H1 (cell line): Measurements from ENCODE around the gene SCRN1. TPM values are rescaled to one million over a fixed set of nuclear protein-coding genes. Genes with fewer than 3 reads are reported as not detected.

Source experiments
- ASH2L ChIP-seq: fragments of 200-600, 300-600 bp; sonication (generic); IDR thresholded peaks from one replicate; pipeline ENCODE4 v1.7.1; 2017; ENCODE audit warnings: low read length
- EZH2 ChIP-seq: fragments of 200-600 bp; sonication (generic); IDR thresholded peaks from 2 replicates; pipeline ENCODE4 v1.7.1; 2012; ENCODE audit warnings: low read depth, mild to moderate bottlenecking, moderate library complexity, low read length, inconsistent platforms; ENCODE audit not compliant: severe bottlenecking
- TAF7 ChIP-seq: optimal IDR thresholded peaks from 2 replicates; pipeline ENCODE3; 2011; ENCODE audit warnings: low read depth, mild to moderate bottlenecking, inconsistent platforms, low read length, moderate library complexity, borderline replicate concordance
- polyA plus RNA-seq, 7 experiments: library from polyadenylated mRNA; depleted of rRNA in 3 of 7; stranded (reverse) in 5 of 7; unstranded in 2 of 7; fragments of >200 nt in 5 of 7; fragments of 200-250 nt in 2 of 7; gene quantifications; 1 replicate in 5 of 7; 2 replicates in 1 of 7; 4 replicates in 1 of 7; pipeline versions ENCODE4 v1.2.1 to v1.2.3, GENCODE V29; 2011 to 2013; ENCODE audit warnings: missing spikeins in 2 of 7, mixed read lengths in 2 of 7
- total RNA-seq: library from RNA; stranded (reverse); fragmentation: NEBNext Ultra II Directional; extraction: Animal tissue kit (Norgen Biotek cat#: 25700); gene quantifications from 2 replicates; pipeline ENCODE4 v1.2.1, GENCODE V29; 2021
- TF ChIP-seq, protein P1 (sequence below): IDR thresholded peaks from 2 replicates; pipeline ENCODE4 v1.6.1; 2012; ENCODE audit warnings: inconsistent platforms

The SCRN1 gene
- total and polyA plus RNA-seq, 2 of the 8 experiments (the other 6 are each of a cell fraction or from before 2014, with no cell fraction given): 36.0 to 75.8 TPM

DNA sequence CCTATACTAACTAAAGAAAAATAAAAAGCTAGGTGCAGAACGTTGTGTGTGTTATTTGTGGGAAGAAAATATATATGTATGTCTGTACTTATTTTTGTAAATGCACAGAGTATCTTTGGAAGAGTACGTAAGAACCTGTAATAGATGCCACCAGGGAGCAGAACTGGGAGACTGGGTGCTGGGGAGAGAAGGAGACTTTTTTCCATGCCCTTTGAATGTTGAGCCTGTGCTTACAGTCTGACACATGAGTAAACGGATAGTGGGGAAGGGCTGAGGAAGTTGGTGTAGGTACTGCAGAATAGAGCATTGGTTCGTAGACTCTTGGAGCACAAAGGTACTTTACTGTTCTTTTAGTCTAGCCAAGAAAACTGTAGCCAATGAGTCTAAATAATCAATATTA is 1.3 kb upstream of the SCRN1 start (continued):
- TF ChIP-seq, protein P1, sequence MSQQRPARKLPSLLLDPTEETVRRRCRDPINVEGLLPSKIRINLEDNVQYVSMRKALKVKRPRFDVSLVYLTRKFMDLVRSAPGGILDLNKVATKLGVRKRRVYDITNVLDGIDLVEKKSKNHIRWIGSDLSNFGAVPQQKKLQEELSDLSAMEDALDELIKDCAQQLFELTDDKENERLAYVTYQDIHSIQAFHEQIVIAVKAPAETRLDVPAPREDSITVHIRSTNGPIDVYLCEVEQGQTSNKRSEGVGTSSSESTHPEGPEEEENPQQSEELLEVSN: no peak
- TF ChIP-seq ASH2L (no peak), TAF7 (no peak), EZH2 (no peak)
